Endothelial cell of umbilical vein (primary cell): ENCODE measurements around the gene OR2F2. TPM values are rescaled to one million over a fixed set of nuclear protein-coding genes. Genes with fewer than 3 reads are reported as not detected.

Experiments used
- BruUV-seq: library from RNA; stranded (reverse); fragments of 400-500 nt; replicated peaks from 2 replicates; lab custom pipeline; 2021; lab: Mats Ljungman, UMichigan
- CTCF ChIA-PET: fragments of 300-600, 350-600 bp; sonication (Branson Sonifier 250); formaldehyde crosslinking; loops from one replicate; lab custom pipeline; 2021; ENCODE audit warnings: antibody characterized with exemption, inconsistent platforms; lab: Charles Lee
- POLR2A ChIA-PET: fragments of 300-600, 350-600 bp; sonication (Branson Sonifier 250); formaldehyde crosslinking; loops from one replicate; lab custom pipeline; 2021; ENCODE audit warnings: antibody characterized with exemption, inconsistent platforms; lab: Charles Lee
- DNase-seq: peaks from one replicate; pipeline ENCODE4 v3.0.0-alpha.2; 2011; ENCODE audit warnings: low read depth, low spot score
- FAIRE-seq: peaks from 2 replicates; lab custom pipeline; 2011; peaks lifted over from hg19 to GRCh38; lab: Jason Lieb, UNC
- H2AFZ ChIP-seq: 2 replicates; pipeline ENCODE4 v1.6.0; 2012; ENCODE audit warnings: low read depth, low read length, control low read depth, inconsistent platforms
- H3K27ac ChIP-seq: 2 replicates; pipeline ENCODE4 v1.5.1; 2011; ENCODE audit warnings: low read depth, mild to moderate bottlenecking, control low read depth, low read length, moderate library complexity; ENCODE audit not compliant: insufficient read depth
- H3K27me3 ChIP-seq, 2 experiments: 2 replicates each; pipeline versions ENCODE4 v1.6.0 to v1.6.1; 2011; ENCODE audit warnings: low read length in 2 of 2, mixed read lengths in 1 of 2; ENCODE audit not compliant: control insufficient read depth in 2 of 2, insufficient read depth in 2 of 2
- H3K36me3 ChIP-seq, 2 experiments: 2 replicates in 1 of 2; 3 replicates in 1 of 2; pipeline ENCODE4 v1.5.1; 2011; ENCODE audit warnings: low read length in 2 of 2, mild to moderate bottlenecking in 1 of 2, moderate library complexity in 1 of 2; ENCODE audit not compliant: control insufficient read depth in 2 of 2, insufficient read depth in 2 of 2; ENCODE audit errors: extremely low read depth in 1 of 2
- H3K4me1 ChIP-seq: 3 replicates; pipeline ENCODE4 v1.5.1; 2011; ENCODE audit warnings: mild to moderate bottlenecking, low read length; ENCODE audit not compliant: control insufficient read depth, insufficient read depth; ENCODE audit errors: extremely low read depth
- H3K4me2 ChIP-seq: 2 replicates; pipeline ENCODE4 v1.6.1; 2011; ENCODE audit warnings: low read length, control low read depth, mixed read lengths; ENCODE audit not compliant: insufficient read depth
- H3K4me3 ChIP-seq, 3 experiments: fragments of 200-600 bp in 1 of 3; sonication (generic), shearing (Covaris generic) in 1 of 3; replicated peaks in 1 of 3; 2 replicates each; pipeline ENCODE4 v1.5.1; 2011 to 2016; ENCODE audit warnings: control low read depth in 3 of 3, low read length in 3 of 3, mild to moderate bottlenecking in 2 of 3, inconsistent platforms in 1 of 3, low read depth in 1 of 3, moderate library complexity in 1 of 3; ENCODE audit not compliant: insufficient read depth in 1 of 3
- H3K79me2 ChIP-seq: 2 replicates; pipeline ENCODE4 v1.6.0; 2012; ENCODE audit warnings: low read length, inconsistent platforms; ENCODE audit not compliant: control insufficient read depth, insufficient read depth
- H3K9ac ChIP-seq: replicated peaks from 2 replicates; pipeline ENCODE3; 2011; ENCODE audit warnings: low read length, control low read depth; ENCODE audit not compliant: insufficient read depth; ENCODE audit errors: extremely low read depth
- H3K9me1 ChIP-seq: replicated peaks from 3 replicates; pipeline ENCODE4 v1.6.0; 2011; ENCODE audit warnings: mild to moderate bottlenecking, low read length; ENCODE audit not compliant: control insufficient read depth, insufficient read depth; ENCODE audit errors: extremely low read depth
- H3K9me3 ChIP-seq: replicated peaks from 2 replicates; pipeline ENCODE4 v1.5.1; 2012; ENCODE audit warnings: low read length, inconsistent platforms; ENCODE audit not compliant: control insufficient read depth, insufficient read depth
- H4K20me1 ChIP-seq: replicated peaks from 2 replicates; pipeline ENCODE3; 2011; ENCODE audit warnings: mild to moderate bottlenecking, low read length; ENCODE audit not compliant: control insufficient read depth, insufficient read depth; ENCODE audit errors: extremely low read depth
- CTCF ChIP-seq, 2 donors: IDR thresholded peaks; 1 replicate in 1 of 2; 2 replicates in 1 of 2; pipeline ENCODE4 v1.5.1; 2011; ENCODE audit warnings: low read length in 2 of 2, mild to moderate bottlenecking in 2 of 2, moderate library complexity in 2 of 2, control low read depth in 1 of 2, inconsistent platforms in 1 of 2, low read depth in 1 of 2; ENCODE audit not compliant: insufficient read depth in 1 of 2; ENCODE audit errors: extremely low read depth in 1 of 2
- EZH2 ChIP-seq: IDR thresholded peaks from 2 replicates; pipeline ENCODE4 v1.6.1; 2012; ENCODE audit warnings: borderline replicate concordance, low read depth, mild to moderate bottlenecking, moderate library complexity, low read length, inconsistent platforms; ENCODE audit not compliant: severe bottlenecking
- FOS ChIP-seq: IDR thresholded peaks from 2 replicates; pipeline ENCODE4 v1.6.1; 2011; ENCODE audit warnings: mild to moderate bottlenecking, low read length, moderate library complexity, borderline replicate concordance; ENCODE audit not compliant: insufficient read depth
- GATA2 ChIP-seq: IDR thresholded peaks from 2 replicates; pipeline ENCODE4 v1.7.0; 2011; ENCODE audit warnings: low read depth, mild to moderate bottlenecking, moderate library complexity, mixed read lengths, low read length; ENCODE audit not compliant: insufficient read length, insufficient read depth
- JUN ChIP-seq: IDR thresholded peaks from 2 replicates; pipeline ENCODE4 v1.6.1; 2011; ENCODE audit warnings: borderline replicate concordance, low read depth; ENCODE audit not compliant: insufficient read length, insufficient read depth
- MAX ChIP-seq: IDR thresholded peaks from 2 replicates; pipeline ENCODE4 v1.6.1; 2011; ENCODE audit not compliant: insufficient read depth, insufficient read length
- MYC ChIP-seq: IDR thresholded peaks from one replicate; pipeline ENCODE4 v1.6.1; 2011; ENCODE audit warnings: mild to moderate bottlenecking, low read depth, low read length
- POLR2A ChIP-seq: IDR thresholded peaks from 2 replicates; pipeline ENCODE4 v1.6.1; 2012; ENCODE audit warnings: low read depth, mild to moderate bottlenecking, control low read depth, low read length
- POLR2AphosphoS5 ChIP-seq: IDR thresholded peaks from 2 replicates; pipeline ENCODE4 v1.6.1; 2012; ENCODE audit warnings: low read depth, mild to moderate bottlenecking, control low read depth, low read length, moderate library complexity; ENCODE audit not compliant: insufficient read depth
- dilution Hi-C: fragments of 300-500 bp; cut with MboI; formaldehyde crosslinking; loops from one replicate; pipeline ENCODE4 v1.15.0; 2019; ENCODE audit warnings: low sequenced_read_pairs; ENCODE audit not compliant: extremely low pct_ligation_motif_present
- intact Hi-C: fragments of 100-400 bp; cut with micrococcal nuclease; formaldehyde crosslinking; loops from one replicate; pipeline ENCODE4 v1.10.0; 2022
- polyA plus RNA-seq, 4 experiments: library from polyadenylated mRNA; depleted of rRNA in 3 of 4; stranded (reverse) in 3 of 4; unstranded in 1 of 4; fragments of >200 nt; gene quantifications; 2 replicates each; pipeline versions ENCODE4 v1.2.1 to v1.2.3, GENCODE V29; 2011 to 2012; ENCODE audit warnings: missing spikeins in 1 of 4
- total RNA-seq: library from RNA; stranded (reverse); gene quantifications from 2 replicates; pipeline ENCODE4 v1.2.3, GENCODE V29; 2021

Gene OR2F2
- total and polyA plus RNA-seq, 2 donors (not counting 3 experiments of a cell fraction or from before 2014, with no cell fraction given), result not detected

GRCh38 chr7:143906895-143907294 is 28.1 kb upstream of the OR2F2 start:
- intact Hi-C loops (loop anchor here (10.0 kb wide), 1 partner anchor 488 kb away; no protein-coding TSS in a partner anchor), dilution Hi-C loops (no loop called here)
- H3K79me2 ChIP-seq, result no peaks in the 10 kb centered on the region
- TF ChIP-seq CTCF (IDR thresholded peaks at IDR 0.05; ENCODE audit: extremely low read depth in 1 of 2, insufficient read depth in 1 of 2, low read depth in 1 of 2, low read length in 2 of 2) (no peak), POLR2A (no peak), FOS (no peak), GATA2 (no peak), MYC (no peak), EZH2 (no peak)
- no peak overlapping the region for H2AFZ ChIP-seq
- H4K20me1 ChIP-seq, result no peaks in the 10 kb centered on the region
- no peak overlapping the region for H3K4me3 ChIP-seq
- H3K27me3 ChIP-seq, result peaks cover 0 to 20% of the 10 kb centered on the region in 2 experiments
- no peak for FAIRE-seq
- H3K27ac ChIP-seq, result no peak overlapping the region
- H3K9me3 ChIP-seq, result no peaks in the 10 kb centered on the region
- no peak overlapping the region for H3K9ac ChIP-seq
- no peaks in the 10 kb centered on the region for H3K36me3 ChIP-seq
- ChIA-PET POLR2A (no interaction called here), CTCF (interaction anchor here (1.6 kb wide), 1 partner anchor 14 kb away, joined by 5 read pairs; no protein-coding TSS in a partner anchor)
- no peak for DNase-seq
- H3K4me1 ChIP-seq, result no peaks in the 10 kb centered on the region
- H3K9me1 ChIP-seq, result no peaks in the 10 kb centered on the region
- H3K4me2 ChIP-seq, result no peak overlapping the region
- no TSS peak for BruUV-seq

GRCh38 chr7:143908120-143908519 is 26.9 kb upstream of the OR2F2 start:
- dilution Hi-C loops, result no loop called here
- no TSS peak for BruUV-seq

More at GRCh38 chr7:143908120-143908519, 26.9 kb upstream of the OR2F2 start:
- no peak overlapping the region for H3K27ac ChIP-seq
- H3K9me1 ChIP-seq, result no peaks in the 10 kb centered on the region
- no peak for FAIRE-seq
- H3K4me1 ChIP-seq, result no peaks in the 10 kb centered on the region
- H3K27me3 ChIP-seq, result peaks cover 0 to 20% of the 10 kb centered on the region in 2 experiments
- H2AFZ ChIP-seq, result no peak overlapping the region
- no peaks in the 10 kb centered on the region for H3K79me2 ChIP-seq
- H3K4me2 ChIP-seq, result no peak overlapping the region
- intact Hi-C loops, result loop anchor here (10.0 kb wide), 1 partner anchor 487 kb away; no protein-coding TSS in a partner anchor
- H3K9ac ChIP-seq, result no peak overlapping the region
- H3K4me3 ChIP-seq, result no peak overlapping the region
- no peaks in the 10 kb centered on the region for H4K20me1 ChIP-seq
- H3K9me3 ChIP-seq, result no peaks in the 10 kb centered on the region
- POLR2A ChIA-PET, result no interaction called here
- no peak for DNase-seq
- CTCF ChIA-PET, result interaction anchor here (1.0 kb wide), 1 partner anchor 172 kb away, joined by 3 read pairs; no protein-coding TSS in a partner anchor
- TF ChIP-seq POLR2AphosphoS5, result no peak
- TF ChIP-seq JUN, result no peak
- TF ChIP-seq GATA2, result no peak
- TF ChIP-seq CTCF (IDR thresholded peaks at IDR 0.05; ENCODE audit: extremely low read depth in 1 of 2, insufficient read depth in 1 of 2, low read depth in 1 of 2, low read length in 2 of 2), result no peak
- TF ChIP-seq EZH2, result no peak
- TF ChIP-seq MAX, result no peak
- no peak for TF ChIP-seq POLR2A
- TF ChIP-seq MYC, result no peak
- TF ChIP-seq FOS, result no peak
- no peaks in the 10 kb centered on the region for H3K36me3 ChIP-seq
